Mucosa of descending colon (tissue), 3 donors: ENCODE results near the gene PPP1R16B. TPM values are rescaled to one million over a fixed set of nuclear protein-coding genes. Genes with fewer than 3 reads are reported as not detected.

Experiments used
- ATAC-seq: fragments of 200-7000 bp; cut with Tn5 transposase; one replicate; pipeline ENCODE4 v1.9.1; 2020; ENCODE audit warnings: mild to moderate bottlenecking, moderate library complexity
- DNase-seq, 3 donors: peaks; one replicate each; pipeline ENCODE4 v3.0.0-alpha.2; 2020
- H3K36me3 ChIP-seq: fragments of 200-600 bp; one replicate; pipeline ENCODE4 v1.8.0; 2021; ENCODE audit warnings: low read depth, mild to moderate bottlenecking
- H3K4me1 ChIP-seq: fragments of 200-600 bp; one replicate; pipeline ENCODE4 v1.8.0; 2021; ENCODE audit warnings: low read depth, mild to moderate bottlenecking
- H3K4me3 ChIP-seq: fragments of 200-600 bp; one replicate; pipeline ENCODE4 v1.8.0; 2021; ENCODE audit warnings: mild to moderate bottlenecking
- H3K9me3 ChIP-seq: fragments of 200-600 bp; one replicate; pipeline ENCODE4 v1.8.0; 2021; ENCODE audit warnings: mild to moderate bottlenecking
- intact Hi-C, 2 donors: fragments of 100-400 bp; cut with DNase I in 1 of 2; cut with micrococcal nuclease in 1 of 2; formaldehyde crosslinking; loops; one replicate each; pipeline versions ENCODE4 v1.11.0 to v1.11.1; 2022; cut with DNase I, micrococcal nuclease
- total RNA-seq, 3 donors: library from RNA; stranded (reverse); fragmentation: NEBNext Ultra II Directional in 2 of 3; extraction: Animal tissue kit (Norgen Biotek cat#: 25700) in 2 of 3; gene quantifications; one replicate each; pipeline versions ENCODE4 v1.2.1 to v1.2.4, GENCODE V29; 2021 to 2023
- TF ChIP-seq, protein P1 (sequence below): fragments of 200-600 bp; IDR thresholded peaks from one replicate; pipeline ENCODE4 v1.8.0; 2022; ENCODE audit warnings: antibody characterized with exemption, mild to moderate bottlenecking
- donor health status: DM: no; HTN: no; CAD: no; lungs with moderate emphysema.
- donor health status: DM: no; HTN: no; CAD: no.
- donor health status: DM: no; HTN: yes; CAD: no.

The PPP1R16B gene
- total RNA-seq, 3 donors from 2014 or later: 4.4 to 5.6 (median 4.4) TPM

DNA sequence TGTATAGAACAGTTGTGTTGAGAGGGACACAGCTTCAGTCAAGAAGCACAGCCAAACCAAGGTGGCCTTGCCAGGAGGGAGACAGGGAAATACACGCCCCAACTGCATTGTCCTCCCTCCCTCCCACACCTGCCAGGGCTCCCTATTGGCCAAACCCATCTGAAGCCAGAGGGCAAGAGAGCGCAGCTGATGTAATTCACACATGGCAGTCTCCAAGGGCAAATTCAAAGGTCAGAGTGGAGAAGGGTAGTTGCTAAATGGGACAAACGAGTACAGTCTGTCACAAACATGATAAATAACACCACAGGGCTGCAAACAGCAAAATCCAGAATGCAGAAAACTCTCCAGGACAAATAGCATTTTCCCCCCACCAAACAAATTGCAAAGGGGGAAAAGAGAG lies 23.2 kb upstream of the PPP1R16B start:
- no peaks in the 10 kb centered on the region for H3K9me3 ChIP-seq
- intact Hi-C loops: no loop called here
- DNase-seq (no peak), ATAC-seq (no peak)
- no peak overlapping the region for H3K4me3 ChIP-seq
- H3K4me1 ChIP-seq: no peaks in the 10 kb centered on the region
- TF ChIP-seq, protein P1, sequence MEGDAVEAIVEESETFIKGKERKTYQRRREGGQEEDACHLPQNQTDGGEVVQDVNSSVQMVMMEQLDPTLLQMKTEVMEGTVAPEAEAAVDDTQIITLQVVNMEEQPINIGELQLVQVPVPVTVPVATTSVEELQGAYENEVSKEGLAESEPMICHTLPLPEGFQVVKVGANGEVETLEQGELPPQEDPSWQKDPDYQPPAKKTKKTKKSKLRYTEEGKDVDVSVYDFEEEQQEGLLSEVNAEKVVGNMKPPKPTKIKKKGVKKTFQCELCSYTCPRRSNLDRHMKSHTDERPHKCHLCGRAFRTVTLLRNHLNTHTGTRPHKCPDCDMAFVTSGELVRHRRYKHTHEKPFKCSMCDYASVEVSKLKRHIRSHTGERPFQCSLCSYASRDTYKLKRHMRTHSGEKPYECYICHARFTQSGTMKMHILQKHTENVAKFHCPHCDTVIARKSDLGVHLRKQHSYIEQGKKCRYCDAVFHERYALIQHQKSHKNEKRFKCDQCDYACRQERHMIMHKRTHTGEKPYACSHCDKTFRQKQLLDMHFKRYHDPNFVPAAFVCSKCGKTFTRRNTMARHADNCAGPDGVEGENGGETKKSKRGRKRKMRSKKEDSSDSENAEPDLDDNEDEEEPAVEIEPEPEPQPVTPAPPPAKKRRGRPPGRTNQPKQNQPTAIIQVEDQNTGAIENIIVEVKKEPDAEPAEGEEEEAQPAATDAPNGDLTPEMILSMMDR: no peak
- no peaks in the 10 kb centered on the region for H3K36me3 ChIP-seq

DNA sequence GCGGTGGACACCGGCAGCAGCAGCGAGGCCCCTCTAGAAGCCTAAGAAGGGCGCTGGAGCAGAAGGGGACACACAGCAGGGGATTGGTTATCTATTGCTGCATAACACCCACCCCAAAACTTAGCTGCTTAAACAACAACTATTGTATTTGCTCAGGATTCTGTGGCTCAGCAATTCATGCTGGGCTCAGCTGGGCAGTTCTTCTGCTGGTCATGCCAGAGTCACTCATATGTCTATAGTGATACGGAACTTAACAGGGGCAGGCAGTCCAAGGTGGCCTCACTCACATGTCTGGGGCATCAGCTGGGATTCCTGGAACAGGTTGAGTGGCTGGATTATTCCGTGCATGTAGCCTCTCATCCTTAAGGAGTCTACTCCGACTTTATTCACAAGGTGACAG lies 17.6 kb upstream of the PPP1R16B start:
- ATAC-seq: no peak
- H3K4me3 ChIP-seq: no peak overlapping the region
- no peaks in the 10 kb centered on the region for H3K4me1 ChIP-seq
- no peak for DNase-seq
- TF ChIP-seq, protein P1: no peak
- H3K9me3 ChIP-seq: no peaks in the 10 kb centered on the region
- H3K36me3 ChIP-seq: no peaks in the 10 kb centered on the region
- intact Hi-C loops: no loop called here

DNA sequence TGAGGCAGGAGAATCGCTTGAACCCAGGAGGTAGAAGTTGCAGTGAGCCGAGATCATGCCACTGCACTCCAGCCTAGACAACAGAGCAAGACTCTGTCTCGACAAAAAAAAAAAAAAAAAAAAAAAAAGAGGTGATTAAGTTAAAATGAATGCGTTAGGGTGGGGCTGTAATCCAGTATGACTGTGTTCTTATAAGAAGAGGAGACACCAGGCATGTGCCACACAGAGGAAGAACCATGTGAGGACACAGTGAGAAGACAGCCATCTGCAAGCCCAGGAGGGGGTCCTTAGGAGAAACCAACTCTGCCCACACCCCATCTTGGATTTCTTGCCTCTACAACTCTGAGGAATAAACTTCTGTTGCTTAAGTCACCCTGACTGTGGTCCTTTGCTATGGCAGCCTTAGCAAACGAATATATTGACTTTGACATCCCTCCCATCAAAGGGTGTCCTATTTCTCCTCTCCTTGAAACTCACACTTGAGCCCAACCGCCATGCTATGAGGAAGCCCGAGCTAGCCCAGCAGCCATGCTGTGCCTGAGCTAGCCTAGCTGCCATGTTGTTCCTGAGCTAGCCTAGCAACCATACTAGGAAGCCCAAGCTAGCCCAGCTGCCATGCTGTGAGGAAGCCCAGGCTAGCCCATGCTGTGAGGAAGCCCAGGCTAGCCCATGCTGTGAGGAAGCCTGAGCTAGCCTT lies 15.8 kb upstream of the PPP1R16B start:
- no peaks in the 10 kb centered on the region for H3K36me3 ChIP-seq
- intact Hi-C loops: no loop called here
- no peaks in the 10 kb centered on the region for H3K4me1 ChIP-seq
- TF ChIP-seq, protein P1: no peak
- ATAC-seq (no peak), DNase-seq (no peak)
- H3K4me3 ChIP-seq: no peak overlapping the region
- H3K9me3 ChIP-seq: no peaks in the 10 kb centered on the region

DNA sequence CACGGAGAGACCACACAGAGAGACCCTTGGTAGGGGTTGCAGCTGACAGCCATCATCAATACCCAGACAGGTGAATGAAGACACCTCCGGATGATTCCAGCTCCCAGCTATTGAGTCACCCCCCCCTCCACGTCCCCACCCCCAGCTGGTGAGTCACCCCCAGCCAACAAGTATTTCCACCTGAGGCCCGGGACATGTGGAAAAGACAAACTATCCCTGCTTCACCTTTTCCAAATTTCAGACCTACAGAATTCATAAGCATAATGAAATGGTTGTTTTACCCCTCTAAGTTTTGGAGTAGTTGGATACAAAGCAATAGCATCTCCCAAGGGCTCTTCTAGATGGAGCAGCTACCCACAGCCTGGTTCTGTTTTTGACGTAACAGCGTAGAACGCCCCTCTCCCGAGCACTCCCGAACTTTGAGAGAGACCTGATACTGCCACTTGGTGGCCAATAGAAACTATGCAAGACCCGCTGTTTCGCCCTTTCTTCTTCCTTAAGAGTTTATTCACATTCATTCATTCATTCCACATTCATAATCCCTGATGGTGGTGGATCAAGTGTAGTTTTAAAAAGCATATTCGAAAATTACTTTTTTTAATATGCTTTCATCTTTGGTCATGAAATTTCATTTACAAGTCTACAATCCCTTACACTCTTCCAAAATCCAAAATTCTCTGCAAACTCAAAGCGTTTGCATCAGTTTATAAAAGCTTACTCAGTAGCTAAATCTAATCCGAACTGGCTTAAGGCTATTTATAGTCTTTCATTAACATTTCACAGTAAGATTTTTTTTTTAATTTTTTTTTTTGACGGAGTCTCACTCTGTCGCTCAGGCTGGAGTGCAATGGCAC lies 15.1 kb upstream of the PPP1R16B start:
- no peaks in the 10 kb centered on the region for H3K36me3 ChIP-seq
- intact Hi-C loops: no loop called here
- ATAC-seq (no peak), DNase-seq (peak in 1 of 3 donors; percentile 17)
- TF ChIP-seq, protein P1: peak; percentile 25
- H3K4me1 ChIP-seq: no peaks in the 10 kb centered on the region
- H3K9me3 ChIP-seq: no peaks in the 10 kb centered on the region
- H3K4me3 ChIP-seq: no peak overlapping the region

DNA sequence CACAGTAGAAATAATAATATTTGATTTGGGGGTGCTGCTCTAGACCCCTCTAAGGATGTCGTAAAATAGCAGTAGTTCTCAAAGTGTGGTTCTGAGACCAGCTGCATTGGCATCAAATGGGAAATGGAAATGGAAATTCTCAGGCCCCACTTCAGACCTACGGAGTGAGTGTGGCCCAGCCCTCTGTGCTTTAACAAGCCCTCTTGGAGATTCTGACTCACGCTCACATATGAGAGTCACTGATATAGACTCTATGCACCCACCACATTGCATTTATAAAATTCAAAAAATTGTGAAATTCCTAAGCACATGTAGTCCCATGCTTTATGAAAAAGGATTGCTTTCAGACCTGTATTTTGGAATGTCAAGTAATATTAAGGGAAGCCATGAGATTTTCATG lies 14.2 kb upstream of the PPP1R16B start:
- no peaks in the 10 kb centered on the region for H3K4me1 ChIP-seq
- DNase-seq (no peak), ATAC-seq (no peak)
- no peaks in the 10 kb centered on the region for H3K36me3 ChIP-seq
- intact Hi-C loops: no loop called here
- H3K9me3 ChIP-seq: no peaks in the 10 kb centered on the region
- no peak overlapping the region for H3K4me3 ChIP-seq
- TF ChIP-seq, protein P1: no peak
